Body of pancreas (tissue), 4 donors: Measurements from ENCODE around the gene NCR2. TPM values are rescaled to one million over a fixed set of nuclear protein-coding genes. Genes with fewer than 3 reads are reported as not detected.

Experiments used
- ATAC-seq: fragments of 150-250 bp; one replicate; pipeline ENCODE4 v1.9.1; 2016
- DNase-seq, 4 donors: peaks; one replicate each; pipeline ENCODE4 v3.0.0-alpha.2; 2019
- H3K27ac ChIP-seq, 4 donors: fragments of 200-600 bp; sonication (generic); 1 replicate in 3 of 4; 2 replicates in 1 of 4; pipeline versions ENCODE4 v1.5.1 to v1.6.1; 2016 to 2019; ENCODE audit warnings: mild to moderate bottlenecking in 1 of 4, mixed read lengths in 1 of 4, moderate library complexity in 1 of 4
- H3K27me3 ChIP-seq, 2 donors: fragments of 200-600 bp; sonication (generic); one replicate each; pipeline ENCODE4 v1.6.0; 2016; ENCODE audit warnings: mild to moderate bottlenecking in 1 of 2
- H3K36me3 ChIP-seq, 2 donors: fragments of 200-600 bp; sonication (generic); replicated peaks in 1 of 2; 2 replicates each; pipeline ENCODE4 v1.5.1; 2016; ENCODE audit warnings: low read depth in 2 of 2; ENCODE audit not compliant: insufficient read depth in 1 of 2
- H3K4me1 ChIP-seq: fragments of 200-600 bp; sonication (generic); one replicate; pipeline ENCODE4 v1.6.0; 2016
- H3K4me3 ChIP-seq, 2 donors: fragments of 200-600 bp; sonication (generic); 1 replicate in 1 of 2; 2 replicates in 1 of 2; pipeline ENCODE4 v1.5.1; 2016 to 2019
- H3K9me3 ChIP-seq, 3 donors: fragments of 200-600 bp; sonication (generic); 1 replicate in 2 of 3; 2 replicates in 1 of 3; pipeline ENCODE4 v1.5.1; 2016
- POLR2A ChIP-seq, 3 donors: fragments of 450-650 bp; IDR thresholded peaks; one replicate each; pipeline ENCODE4 v1.6.1; 2016; ENCODE audit warnings: antibody characterized with exemption in 3 of 3, mild to moderate bottlenecking in 2 of 3
- WGBS, 2 donors: methylation state at CpG; one replicate each; pipeline ENCODE4 v1.1.5; 2017; 5-methylcytosine and 5-hydroxymethylcytosine counted together
- intact Hi-C: fragments of 100-400 bp; cut with DNase I; formaldehyde crosslinking; loops from one replicate; pipeline ENCODE4 v1.15.1; 2023
- total RNA-seq, 2 donors: library from RNA; depleted of rRNA; stranded (reverse); fragments of >200 nt; gene quantifications; one replicate each; pipeline ENCODE4 v1.1.0, GENCODE V29; 2016
- TF ChIP-seq, protein P1 (sequence below), 7 experiments: fragments of 450-650 bp in 4 of 7; fragments of 200-600 bp in 3 of 7; sonication (generic) in 3 of 7; IDR thresholded peaks; one replicate each; pipeline ENCODE4 v1.5.1; 2016 to 2019; ENCODE audit warnings: antibody characterized with exemption in 7 of 7

NCR2 gene
- total RNA-seq, 2 donors from 2014 or later = not detected

GRCh38 chr6:41334482-41335040 is 847 bp upstream of the NCR2 start:
- ATAC-seq (no peak), DNase-seq (no peak)
- Histone ChIP-seq H3K9me3 (no peaks in the 10 kb centered on the region), H3K27me3 (peaks cover 0 to 3% of the 10 kb centered on the region in 2 donors), H3K36me3 (no peaks in the 10 kb centered on the region), H3K4me3 (no peak overlapping the region), H3K4me1 (no peaks in the 10 kb centered on the region), H3K27ac (no peak overlapping the region)
- 58 to 68% methylated on average over 11 of the region's 11 CpGs for WGBS, 2 donors
- TF ChIP-seq POLR2A (IDR thresholded peaks at IDR 0.05) = no peak
- TF ChIP-seq, protein P1, sequence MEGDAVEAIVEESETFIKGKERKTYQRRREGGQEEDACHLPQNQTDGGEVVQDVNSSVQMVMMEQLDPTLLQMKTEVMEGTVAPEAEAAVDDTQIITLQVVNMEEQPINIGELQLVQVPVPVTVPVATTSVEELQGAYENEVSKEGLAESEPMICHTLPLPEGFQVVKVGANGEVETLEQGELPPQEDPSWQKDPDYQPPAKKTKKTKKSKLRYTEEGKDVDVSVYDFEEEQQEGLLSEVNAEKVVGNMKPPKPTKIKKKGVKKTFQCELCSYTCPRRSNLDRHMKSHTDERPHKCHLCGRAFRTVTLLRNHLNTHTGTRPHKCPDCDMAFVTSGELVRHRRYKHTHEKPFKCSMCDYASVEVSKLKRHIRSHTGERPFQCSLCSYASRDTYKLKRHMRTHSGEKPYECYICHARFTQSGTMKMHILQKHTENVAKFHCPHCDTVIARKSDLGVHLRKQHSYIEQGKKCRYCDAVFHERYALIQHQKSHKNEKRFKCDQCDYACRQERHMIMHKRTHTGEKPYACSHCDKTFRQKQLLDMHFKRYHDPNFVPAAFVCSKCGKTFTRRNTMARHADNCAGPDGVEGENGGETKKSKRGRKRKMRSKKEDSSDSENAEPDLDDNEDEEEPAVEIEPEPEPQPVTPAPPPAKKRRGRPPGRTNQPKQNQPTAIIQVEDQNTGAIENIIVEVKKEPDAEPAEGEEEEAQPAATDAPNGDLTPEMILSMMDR (IDR thresholded peaks at IDR 0.05) = no peak
- intact Hi-C loops = no loop called here

- intact Hi-C loops = no loop called here
- Histone ChIP-seq H3K9me3 (no peaks in the 10 kb centered on the region), H3K27me3 (peaks cover 0 to 3% of the 10 kb centered on the region in 2 donors), H3K4me3 (no peak overlapping the region), H3K4me1 (no peaks in the 10 kb centered on the region), H3K27ac (no peak overlapping the region), H3K36me3 (no peaks in the 10 kb centered on the region)
- TF ChIP-seq, protein P1 (IDR thresholded peaks at IDR 0.05) = no peak
- no peak for TF ChIP-seq POLR2A (IDR thresholded peaks at IDR 0.05)
- DNase-seq (no peak), ATAC-seq (no peak)
- WGBS, 2 donors = 75 to 79% methylated on average over 4 to 11 of the region's 11 CpGs
Observed at GRCh38 chr6:41335943-41336342, 535 bp downstream of the NCR2 start.

- intact Hi-C loops = no loop called here
- no peak overlapping the region for H3K27ac ChIP-seq
- no peak overlapping the region for H3K4me3 ChIP-seq
- no peaks in the 10 kb centered on the region for H3K36me3 ChIP-seq
- WGBS, 2 donors = 67 to 79% methylated on average over 1 of the region's 1 CpG
- H3K27me3 ChIP-seq = peaks cover 0 to 3% of the 10 kb centered on the region in 2 donors
- TF ChIP-seq, protein P1 (IDR thresholded peaks at IDR 0.05) = no peak
- TF ChIP-seq POLR2A (IDR thresholded peaks at IDR 0.05) = no peak
- no peaks in the 10 kb centered on the region for H3K9me3 ChIP-seq
- H3K4me1 ChIP-seq = no peaks in the 10 kb centered on the region
- ATAC-seq (no peak), DNase-seq (no peak)
Observed at GRCh38 chr6:41336824-41337223, 1.4 kb downstream of the NCR2 start.

GRCh38 chr6:41337709-41338108 is 2.3 kb downstream of the NCR2 start:
- Histone ChIP-seq H3K9me3 (no peaks in the 10 kb centered on the region), H3K4me1 (no peaks in the 10 kb centered on the region), H3K36me3 (no peaks in the 10 kb centered on the region), H3K4me3 (no peak overlapping the region), H3K27ac (no peak overlapping the region), H3K27me3 (peaks cover 0 to 3% of the 10 kb centered on the region in 2 donors)
- TF ChIP-seq, protein P1 (IDR thresholded peaks at IDR 0.05) = no peak
- no peak for TF ChIP-seq POLR2A (IDR thresholded peaks at IDR 0.05)
- intact Hi-C loops = no loop called here
- ATAC-seq = no peak
- DNase-seq = no peak
- 46 to 60% methylated on average over 4 of the region's 4 CpGs for WGBS, 2 donors

- no peak for TF ChIP-seq POLR2A (IDR thresholded peaks at IDR 0.05)
- TF ChIP-seq, protein P1 (IDR thresholded peaks at IDR 0.05) = no peak
- WGBS, 2 donors = 35 to 36% methylated on average over 4 of the region's 4 CpGs
- intact Hi-C loops = no loop called here
Observed at GRCh38 chr6:41338659-41339058, 3.3 kb downstream of the NCR2 start.

More at GRCh38 chr6:41338659-41339058, 3.3 kb downstream of the NCR2 start:
- Histone ChIP-seq H3K4me1 (no peaks in the 10 kb centered on the region), H3K27ac (no peak overlapping the region), H3K36me3 (no peaks in the 10 kb centered on the region), H3K4me3 (no peak overlapping the region), H3K9me3 (no peaks in the 10 kb centered on the region), H3K27me3 (peaks cover 0 to 3% of the 10 kb centered on the region in 2 donors)
- ATAC-seq = no peak
- DNase-seq = no peak
